ENCODE data around the gene COL8A1.

COL8A1 gene

GRCh38 chr3:99658274-99658673, 19.9 kb downstream of the COL8A1 start:
- no peak for DNase-seq (ENCODE audit: low read depth)
- H3K4me3 ChIP-seq (ENCODE audit: low read length) = no peak overlapping the region
- no peak for TF ChIP-seq CTCF (conservative IDR thresholded peaks at IDR 0.05; ENCODE audit: low read depth, low read length)

- peak; percentile 96 for DNase-seq (ENCODE audit: low read depth)
These were observed 20.6 kb downstream of the COL8A1 start for GRCh38 chr3:99659032-99659431.

GRCh38 chr3:99659951-99660350, 21.6 kb downstream of the COL8A1 start:
- TF ChIP-seq CTCF (conservative IDR thresholded peaks at IDR 0.05; ENCODE audit: low read depth, low read length) = no peak
- no peak overlapping the region for H3K4me3 ChIP-seq (ENCODE audit: low read length)
- no peak for DNase-seq (ENCODE audit: low read depth)

More at GRCh38 chr3:99659032-99659431, 20.6 kb downstream of the COL8A1 start:
- TF ChIP-seq CTCF (conservative IDR thresholded peaks at IDR 0.05; ENCODE audit: low read depth, low read length) = no peak
- H3K4me3 ChIP-seq (ENCODE audit: low read length) = no peak overlapping the region

GRCh38 chr3:99662838-99663570, 24.6 kb downstream of the COL8A1 start:
- no peak for TF ChIP-seq CTCF (conservative IDR thresholded peaks at IDR 0.05; ENCODE audit: low read depth, low read length)
- no peak overlapping the region for H3K4me3 ChIP-seq (ENCODE audit: low read length)
- no peak for DNase-seq (ENCODE audit: low read depth)

- DNase-seq (ENCODE audit: low read depth) = no peak
- no peak for TF ChIP-seq CTCF (conservative IDR thresholded peaks at IDR 0.05; ENCODE audit: low read depth, low read length)
- H3K4me3 ChIP-seq (ENCODE audit: low read length) = no peak overlapping the region
These were observed 25.6 kb downstream of the COL8A1 start for GRCh38 chr3:99663977-99664376.

- TF ChIP-seq CTCF (conservative IDR thresholded peaks at IDR 0.05; ENCODE audit: low read depth, low read length) = no peak
- H3K4me3 ChIP-seq (ENCODE audit: low read length) = no peak overlapping the region
- no peak for DNase-seq (ENCODE audit: low read depth)
These were observed 26.6 kb downstream of the COL8A1 start for GRCh38 chr3:99665017-99665416.

GRCh38 chr3:99666201-99666600, 27.8 kb downstream of the COL8A1 start:
- no peak for TF ChIP-seq CTCF (conservative IDR thresholded peaks at IDR 0.05; ENCODE audit: low read depth, low read length)
- no peak overlapping the region for H3K4me3 ChIP-seq (ENCODE audit: low read length)
- no peak for DNase-seq (ENCODE audit: low read depth)
